ENCODE measurements around the gene IFNE.

GRCh38 chr9:21513431-21513830, 31.3 kb upstream of the IFNE start:
- TF ChIP-seq CTCF (IDR thresholded peaks at IDR 0.05), result no peak
- TF ChIP-seq POLR2A (IDR thresholded peaks at IDR 0.05), result no peak
